NB4 (cell line): ENCODE measurements around the gene USP50.

Experiments
- DNase-seq: peaks from one replicate; pipeline ENCODE4 v3.0.0; 2010; ENCODE audit warnings: low read depth
- H3K4me3 ChIP-seq: one replicate; pipeline ENCODE4 v1.5.1; 2011; ENCODE audit warnings: mild to moderate bottlenecking, low read depth, low read length, moderate library complexity
- CTCF ChIP-seq: IDR thresholded peaks from one replicate; pipeline ENCODE4 v1.5.1; 2012; ENCODE audit warnings: low read depth, low read length
- MAX ChIP-seq: IDR thresholded peaks from 2 replicates; pipeline ENCODE4 v1.6.1; 2011; ENCODE audit warnings: low read depth, low read length
- MYC ChIP-seq: IDR thresholded peaks from 2 replicates; pipeline ENCODE4 v1.6.1; 2011; ENCODE audit warnings: low read depth, low read length
- POLR2A ChIP-seq: IDR thresholded peaks from 2 replicates; pipeline ENCODE4 v1.6.1; 2011; ENCODE audit warnings: mild to moderate bottlenecking; ENCODE audit not compliant: insufficient read length; ENCODE audit errors: extremely low read depth

The USP50 gene

GRCh38 chr15:50552238-50552637 lies 5.8 kb upstream of the USP50 start:
- H3K4me3 ChIP-seq: no peak overlapping the region
- TF ChIP-seq MAX (no peak), MYC (no peak), CTCF (no peak), POLR2A (no peak)
- no peak for DNase-seq

GRCh38 chr15:50549326-50549725 lies 2.9 kb upstream of the USP50 start:
- TF ChIP-seq POLR2A (no peak), MYC (no peak), MAX (no peak), CTCF (no peak)
- no peak overlapping the region for H3K4me3 ChIP-seq

GRCh38 chr15:50544368-50544767 lies 2.1 kb downstream of the USP50 start:
- no peak for DNase-seq
- no peak overlapping the region for H3K4me3 ChIP-seq
- TF ChIP-seq CTCF (no peak), POLR2A (no peak), MYC (no peak), MAX (no peak)

More at GRCh38 chr15:50549326-50549725, 2.9 kb upstream of the USP50 start:
- DNase-seq: no peak

GRCh38 chr15:50543556-50543955 lies 2.9 kb downstream of the USP50 start:
- no peak overlapping the region for H3K4me3 ChIP-seq
- TF ChIP-seq MAX (no peak), CTCF (no peak), MYC (no peak), POLR2A (no peak)
- no peak for DNase-seq

- no peak for DNase-seq
- TF ChIP-seq POLR2A (no peak), CTCF (no peak), MYC (no peak), MAX (no peak)
- no peak overlapping the region for H3K4me3 ChIP-seq
These were observed 3.6 kb downstream of the USP50 start for GRCh38 chr15:50542887-50543210.

- no peak overlapping the region for H3K4me3 ChIP-seq
- no peak for TF ChIP-seq MYC
- no peak for TF ChIP-seq MAX
- TF ChIP-seq CTCF: no peak
- no peak for TF ChIP-seq POLR2A
- no peak for DNase-seq
These were observed 14.7 kb downstream of the USP50 start for GRCh38 chr15:50531766-50532165.
